Esophagus muscularis mucosa (tissue), 3 donors: ENCODE data around the gene SH3RF3.

Source experiments
- POLR2AphosphoS5 ChIP-seq, 2 donors: sonication (generic); formaldehyde crosslinking; IDR thresholded peaks; one replicate each; pipeline ENCODE4 v1.6.1; 2017; ENCODE audit warnings: antibody characterized with exemption in 2 of 2
- TF ChIP-seq, protein P1 (sequence below), 3 experiments: fragments of 200-600 bp in 2 of 3; fragments of 450-650 bp in 1 of 3; sonication (generic) in 2 of 3; IDR thresholded peaks; one replicate each; pipeline ENCODE4 v1.5.1; 2017 to 2019; ENCODE audit warnings: antibody characterized with exemption in 3 of 3, mild to moderate bottlenecking in 2 of 3, moderate library complexity in 1 of 3

GRCh38 chr2:109139865-109140396, 10.9 kb downstream of the SH3RF3 start:
- no peak for TF ChIP-seq POLR2AphosphoS5 (IDR thresholded peaks at IDR 0.05)
- TF ChIP-seq, protein P1, sequence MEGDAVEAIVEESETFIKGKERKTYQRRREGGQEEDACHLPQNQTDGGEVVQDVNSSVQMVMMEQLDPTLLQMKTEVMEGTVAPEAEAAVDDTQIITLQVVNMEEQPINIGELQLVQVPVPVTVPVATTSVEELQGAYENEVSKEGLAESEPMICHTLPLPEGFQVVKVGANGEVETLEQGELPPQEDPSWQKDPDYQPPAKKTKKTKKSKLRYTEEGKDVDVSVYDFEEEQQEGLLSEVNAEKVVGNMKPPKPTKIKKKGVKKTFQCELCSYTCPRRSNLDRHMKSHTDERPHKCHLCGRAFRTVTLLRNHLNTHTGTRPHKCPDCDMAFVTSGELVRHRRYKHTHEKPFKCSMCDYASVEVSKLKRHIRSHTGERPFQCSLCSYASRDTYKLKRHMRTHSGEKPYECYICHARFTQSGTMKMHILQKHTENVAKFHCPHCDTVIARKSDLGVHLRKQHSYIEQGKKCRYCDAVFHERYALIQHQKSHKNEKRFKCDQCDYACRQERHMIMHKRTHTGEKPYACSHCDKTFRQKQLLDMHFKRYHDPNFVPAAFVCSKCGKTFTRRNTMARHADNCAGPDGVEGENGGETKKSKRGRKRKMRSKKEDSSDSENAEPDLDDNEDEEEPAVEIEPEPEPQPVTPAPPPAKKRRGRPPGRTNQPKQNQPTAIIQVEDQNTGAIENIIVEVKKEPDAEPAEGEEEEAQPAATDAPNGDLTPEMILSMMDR (IDR thresholded peaks at IDR 0.05), result no peak
